ENCODE results near the gene B2M. TPM values are rescaled to one million over a fixed set of nuclear protein-coding genes. Genes with fewer than 3 reads are reported as not detected.
A peak's percentile ranks its signal among the peaks of the same experiment; 100 is the strongest.
"Not testable (repeated sequence)": the region's sequence is repeated elsewhere in the genome, so short reads cannot be mapped to it uniquely, and the experiment has no call there.

B2M gene
- total RNA-seq, 1 experiment from 2014 or later = 605 TPM

- POLR2A ChIA-PET = interaction anchor here (0.5 to 2.7 kb wide), 5 partner anchors 8 to 147 kb away, joined by 3 to 13 read pairs (median 3); no protein-coding TSS in a partner anchor
- no TSS peak for BruUV-seq (replicated peaks)
- Mint-ChIP-seq H3K4me1 (ENCODE audit: insufficient read depth, unreplicated experiment) (peaks cover 12% of the 10 kb centered on the region), H3K36me3 (ENCODE audit: insufficient read depth, unreplicated experiment) (peaks cover 47% of the 10 kb centered on the region), H3K27ac (ENCODE audit: low read depth, unreplicated experiment) (no peak overlapping the region), H3K4me3 (ENCODE audit: unreplicated experiment) (no peak overlapping the region), H3K9me3 (ENCODE audit: unreplicated experiment) (no peaks in the 10 kb centered on the region), H3K27me3 (ENCODE audit: insufficient read depth, unreplicated experiment) (no peaks in the 10 kb centered on the region)
- CTCF ChIA-PET = interaction anchor here (1.7 to 1.8 kb wide), 2 partner anchors 19 to 55 kb away, joined by 3 to 6 read pairs; no protein-coding TSS in a partner anchor
- intact Hi-C loops (cut with micrococcal nuclease) = no loop called here
- DNase-seq (ENCODE audit: unreplicated experiment) = peak; percentile 16
- no peak for TF ChIP-seq CTCF (IDR thresholded peaks at IDR 0.05; ENCODE audit: unreplicated experiment)
Measured at GRCh38 chr15:44719293-44719999, 8.1 kb downstream of the B2M start.

- H3K9me3 Mint-ChIP-seq (ENCODE audit: unreplicated experiment); H3K4me3 Mint-ChIP-seq (ENCODE audit: unreplicated experiment); BruUV-seq (replicated peaks); DNase-seq (ENCODE audit: unreplicated experiment); H3K27ac Mint-ChIP-seq (ENCODE audit: low read depth, unreplicated experiment); intact Hi-C loops (cut with micrococcal nuclease); H3K27me3 Mint-ChIP-seq (ENCODE audit: insufficient read depth, unreplicated experiment); H3K4me1 Mint-ChIP-seq (ENCODE audit: insufficient read depth, unreplicated experiment): not testable (repeated sequence)
- CTCF ChIA-PET = interaction anchor here (0.8 to 1.8 kb wide), 3 partner anchors 9 to 56 kb away, joined by 3 to 6 read pairs (median 3); partner anchors contain the start of gene PATL2
- peaks cover 43% of the 10 kb centered on the region for H3K36me3 Mint-ChIP-seq (ENCODE audit: insufficient read depth, unreplicated experiment)
- POLR2A ChIA-PET = interaction anchor here (0.5 to 4.6 kb wide), 3 partner anchors 8 to 146 kb away, joined by 3 to 52 read pairs (median 13); partner anchors contain the start of genes B2M and PATL2
Measured at GRCh38 chr15:44720000-44720435, 8.7 kb downstream of the B2M start.

GRCh38 chr15:44720460-44721176 is 9.3 kb downstream of the B2M start:
- CTCF ChIA-PET = interaction anchor here (0.8 to 2.5 kb wide), 3 partner anchors 7 to 18 kb away, joined by 3 to 10 read pairs (median 3); partner anchors contain the start of gene PATL2

GRCh38 chr15:44722011-44722410 is 10.7 kb downstream of the B2M start:
- H3K9me3 Mint-ChIP-seq (ENCODE audit: unreplicated experiment) = no peaks in the 10 kb centered on the region
- no peaks in the 10 kb centered on the region for H3K27me3 Mint-ChIP-seq (ENCODE audit: insufficient read depth, unreplicated experiment)
- intact Hi-C loops (cut with micrococcal nuclease) = no loop called here
- peaks cover 7% of the 10 kb centered on the region for H3K4me1 Mint-ChIP-seq (ENCODE audit: insufficient read depth, unreplicated experiment)
- no TSS peak for BruUV-seq (replicated peaks)
- ChIA-PET POLR2A (interaction anchor here (0.7 to 4.6 kb wide), 4 partner anchors 10 to 59 kb away, joined by 3 to 52 read pairs (median 6); partner anchors contain the start of genes B2M, PATL2, SPG11 and TRIM69), CTCF (interaction anchor here (0.9 to 2.5 kb wide), 2 partner anchors 9 to 17 kb away, joined by 4 to 10 read pairs; no protein-coding TSS in a partner anchor)
- peaks cover 26% of the 10 kb centered on the region for H3K36me3 Mint-ChIP-seq (ENCODE audit: insufficient read depth, unreplicated experiment)
- H3K4me3 Mint-ChIP-seq (ENCODE audit: unreplicated experiment) = no peak overlapping the region
- H3K27ac Mint-ChIP-seq (ENCODE audit: low read depth, unreplicated experiment) = no peak overlapping the region
- no peak for TF ChIP-seq CTCF (IDR thresholded peaks at IDR 0.05; ENCODE audit: unreplicated experiment)
- DNase-seq (ENCODE audit: unreplicated experiment) = no peak

More at GRCh38 chr15:44720460-44721176, 9.3 kb downstream of the B2M start:
- BruUV-seq (replicated peaks) = no TSS peak
- no peak for DNase-seq (ENCODE audit: unreplicated experiment)
- no peaks in the 10 kb centered on the region for H3K27me3 Mint-ChIP-seq (ENCODE audit: insufficient read depth, unreplicated experiment)
- no peaks in the 10 kb centered on the region for H3K9me3 Mint-ChIP-seq (ENCODE audit: unreplicated experiment)
- H3K36me3 Mint-ChIP-seq (ENCODE audit: insufficient read depth, unreplicated experiment) = peaks cover 37% of the 10 kb centered on the region
- no peak for TF ChIP-seq CTCF (IDR thresholded peaks at IDR 0.05; ENCODE audit: unreplicated experiment)
- H3K4me1 Mint-ChIP-seq (ENCODE audit: insufficient read depth, unreplicated experiment) = peaks cover under 1% of the 10 kb centered on the region
- H3K4me3 Mint-ChIP-seq (ENCODE audit: unreplicated experiment) = no peak overlapping the region
- POLR2A ChIA-PET = interaction anchor here (0.6 to 4.6 kb wide), 3 partner anchors 8 to 678 kb away, joined by 5 to 52 read pairs (median 13); partner anchors contain the start of genes B2M and PATL2
- intact Hi-C loops (cut with micrococcal nuclease) = no loop called here
- H3K27ac Mint-ChIP-seq (ENCODE audit: low read depth, unreplicated experiment) = no peak overlapping the region

All from MCF 10A (cell line).